HepG2 (cell line): ENCODE measurements around the gene LPCAT4. TPM values are rescaled to one million over a fixed set of nuclear protein-coding genes. Genes with fewer than 3 reads are reported as not detected.

ENCODE experiments used
- ADNP ChIP-seq: sonication (generic); formaldehyde crosslinking; IDR thresholded peaks from 2 replicates; pipeline ENCODE4 v1.4.0; 2020; ENCODE audit warnings: missing genetic modification reagents
- ARHGAP35 ChIP-seq: sonication (generic); formaldehyde crosslinking; IDR thresholded peaks from 2 replicates; pipeline ENCODE4 v1.9.0; 2022; ENCODE audit warnings: mild to moderate bottlenecking, inconsistent platforms, moderate library complexity, missing genetic modification reagents, borderline replicate concordance
- ATRX ChIP-seq: sonication (generic); formaldehyde crosslinking; IDR thresholded peaks from 2 replicates; pipeline ENCODE4 v1.4.0; 2020; ENCODE audit warnings: missing genetic modification reagents, borderline replicate concordance
- DPF2 ChIP-seq: sonication (generic); formaldehyde crosslinking; IDR thresholded peaks from 2 replicates; pipeline ENCODE4 v1.4.0; 2020; ENCODE audit warnings: mild to moderate bottlenecking, low read depth, missing genetic modification reagents, borderline replicate concordance
- ELF1 ChIP-seq: sonication (generic); formaldehyde crosslinking; IDR thresholded peaks from 2 replicates; pipeline ENCODE4 v1.4.0; 2020; ENCODE audit warnings: missing genetic modification reagents
- FOXO1 ChIP-seq: sonication (generic); formaldehyde crosslinking; IDR thresholded peaks from 2 replicates; pipeline ENCODE4 v1.4.0; 2020; ENCODE audit warnings: missing genetic modification reagents
- GABPB1 ChIP-seq: IDR thresholded peaks from 2 replicates; pipeline ENCODE4 v1.6.1; 2016; ENCODE audit warnings: mild to moderate bottlenecking, missing genetic modification reagents, moderate library complexity, missing compliant biosample characterization
- HCFC1 ChIP-seq: fragments of 150-350 bp; IDR thresholded peaks from 2 replicates; pipeline ENCODE4 v1.6.1; 2014; ENCODE audit warnings: low read depth, low read length
- HMGXB4 ChIP-seq, 2 experiments: sonication (generic) in 1 of 2; formaldehyde crosslinking in 1 of 2; IDR thresholded peaks; 2 replicates each; pipeline versions ENCODE4 v1.4.0 to v1.6.1; 2018 to 2020; ENCODE audit warnings: missing genetic modification reagents in 2 of 2, borderline replicate concordance in 1 of 2, low read depth in 1 of 2, mild to moderate bottlenecking in 1 of 2, missing biosample characterization in 1 of 2
- HNF1A ChIP-seq, 2 experiments: sonication (generic) in 1 of 2; formaldehyde crosslinking in 1 of 2; IDR thresholded peaks; 2 replicates each; pipeline versions ENCODE4 v1.4.0 to v1.6.1; 2016 to 2020; ENCODE audit warnings: borderline replicate concordance in 1 of 2, low read depth in 1 of 2, mild to moderate bottlenecking in 1 of 2, missing genetic modification reagents in 1 of 2
- KLF15 ChIP-seq: sonication (generic); formaldehyde crosslinking; IDR thresholded peaks from 2 replicates; pipeline ENCODE4 v1.8.1; 2023; ENCODE audit warnings: borderline replicate concordance, mild to moderate bottlenecking, inconsistent platforms, missing genetic modification reagents, mixed read lengths
- MYC ChIP-seq: sonication (generic); formaldehyde crosslinking; IDR thresholded peaks from 2 replicates; pipeline ENCODE4 v1.9.0; 2021; ENCODE audit warnings: missing genetic modification reagents, borderline replicate concordance
- NFKB2 ChIP-seq: sonication (generic); formaldehyde crosslinking; IDR thresholded peaks from 2 replicates; pipeline ENCODE4 v1.4.0; 2020; ENCODE audit warnings: missing genetic modification reagents, borderline replicate concordance
- NR0B2 ChIP-seq: sonication (generic); formaldehyde crosslinking; IDR thresholded peaks from 2 replicates; pipeline ENCODE4 v1.4.0; 2020; ENCODE audit warnings: mild to moderate bottlenecking, missing genetic modification reagents
- PPARG ChIP-seq: conservative IDR thresholded peaks from 2 replicates; pipeline ENCODE4 v1.6.1; 2016; ENCODE audit warnings: missing biosample characterization, missing genetic modification reagents
- RBFOX2 ChIP-seq: fragments of 200-400 bp; formaldehyde crosslinking; IDR thresholded peaks from 2 replicates; pipeline ENCODE4 v1.6.1; 2017; ENCODE audit warnings: low read depth, mild to moderate bottlenecking, low read length
- SAP130 ChIP-seq: IDR thresholded peaks from 2 replicates; pipeline ENCODE4 v1.6.1; 2016; ENCODE audit warnings: low read depth
- STAG1 ChIP-seq: sonication (generic); formaldehyde crosslinking; IDR thresholded peaks from 2 replicates; pipeline ENCODE4 v1.4.0; 2020; ENCODE audit warnings: missing genetic modification reagents
- U2AF2 ChIP-seq: fragments of 200-400 bp; formaldehyde crosslinking; IDR thresholded peaks from 2 replicates; pipeline ENCODE4 v1.6.1; 2017; ENCODE audit warnings: low read depth, mild to moderate bottlenecking, low read length
- ZFP37 ChIP-seq: sonication (generic); formaldehyde crosslinking; IDR thresholded peaks from 2 replicates; pipeline ENCODE4 v1.4.0; 2020; ENCODE audit warnings: missing genetic modification reagents, borderline replicate concordance
- ZNF160 ChIP-seq: sonication (generic); formaldehyde crosslinking; IDR thresholded peaks from 2 replicates; pipeline ENCODE4 v1.8.0; 2022; ENCODE audit warnings: mild to moderate bottlenecking, inconsistent platforms, missing genetic modification reagents
- polyA plus RNA-seq, 8 experiments: library from polyadenylated mRNA; depleted of rRNA in 3 of 8; stranded (reverse) in 7 of 8; unstranded in 1 of 8; fragments of >200 nt; fragmentation: Illumina TruSeq in 4 of 8; extraction: Trizol in 4 of 8; gene quantifications; 2 replicates each; pipeline versions ENCODE4 v1.2.1 to v1.2.3, GENCODE V29; 2011 to 2016; ENCODE audit warnings: low read depth in 4 of 8, missing spikeins in 1 of 8, mixed read lengths in 1 of 8; ENCODE audit not compliant: insufficient read depth in 1 of 8
- total RNA-seq, 5 experiments: library from RNA; depleted of rRNA; stranded (reverse); fragments of >200 nt; fragmentation: Illumina TruSeq; extraction: Trizol; gene quantifications; 2 replicates each; pipeline ENCODE4 v1.2.3, GENCODE V29; 2016; ENCODE audit warnings: low read depth in 1 of 5

The LPCAT4 gene
- total and polyA plus RNA-seq, 2 of the 13 experiments (the other 11 are each of a cell fraction or from before 2014, with no cell fraction given) = 8.1 to 57.1 TPM

DNA sequence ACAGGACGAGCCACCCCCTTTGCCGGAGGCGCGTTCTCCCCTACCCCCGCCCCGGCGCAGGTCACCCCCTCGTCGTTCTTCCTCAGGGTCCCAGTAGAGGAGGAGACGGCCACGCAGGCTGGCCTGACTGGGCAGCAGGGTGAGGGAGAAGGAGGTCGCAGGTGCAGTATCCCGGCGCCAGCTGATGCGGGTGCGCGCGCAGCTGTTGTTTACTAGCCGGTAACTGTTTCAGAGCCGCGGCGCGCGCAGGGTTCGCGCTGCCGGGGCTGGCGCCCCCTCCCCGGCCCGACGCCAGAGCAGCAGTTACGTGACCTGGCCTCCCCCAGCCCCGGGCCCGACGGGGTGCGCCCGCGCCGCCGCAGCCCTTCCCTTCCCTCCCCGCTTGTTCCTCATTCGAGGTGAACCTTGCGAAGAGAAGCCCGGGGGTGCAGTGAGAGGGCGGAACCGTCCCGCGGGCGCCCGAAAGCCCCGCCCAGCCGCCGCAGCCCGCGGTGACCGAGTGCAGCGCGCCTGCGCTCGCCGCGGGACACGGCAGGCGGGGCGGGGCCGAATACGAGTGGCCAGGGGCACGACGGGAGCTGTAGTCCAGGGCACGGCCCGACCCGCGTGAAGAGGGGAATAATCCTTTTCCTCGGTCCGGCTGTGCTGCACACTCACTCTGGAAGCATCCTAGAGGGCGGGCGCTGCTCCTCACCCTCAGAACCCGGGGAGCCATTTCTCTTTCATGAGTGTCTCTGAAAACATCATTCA is 29.3 kb downstream of the LPCAT4 start, which contains the start of gene SLC12A6 (continued):
- TF ChIP-seq HMGXB4 (CRISPR knock-in tag; IDR thresholded peaks at IDR 0.05; ENCODE audit: borderline replicate concordance in 1 of 2, low read depth in 1 of 2) (0 out of 4 replicates have a peak, but pooled peaks have one; percentile 29 to 67), NR0B2 (CRISPR knock-in tag) (no peak), ATRX (CRISPR knock-in tag) (no peak), ELF1 (CRISPR knock-in tag) (no peak), ADNP (no peak; the same call in 1 of the 2 replicates), ZNF160 (CRISPR knock-in tag) (no peak), MYC (peak; percentile 37; the same call in 1 of the 2 replicates), PPARG (CRISPR knock-in tag) (no peak), U2AF2 (no peak), NFKB2 (CRISPR knock-in tag) (0 out of 2 replicates have a peak, but pooled peaks have one; percentile 19), HNF1A (IDR thresholded peaks at IDR 0.05; ENCODE audit: low read depth) (no peak), HNF1A (CRISPR knock-in tag; IDR thresholded peaks at IDR 0.05; ENCODE audit: borderline replicate concordance) (0 out of 2 replicates have a peak, but pooled peaks have one; percentile 22), DPF2 (CRISPR knock-in tag) (no peak), KLF15 (no peak), HCFC1 (peak; percentile 80), FOXO1 (CRISPR knock-in tag) (peak; percentile 48; the same call in 1 of the 2 replicates), SAP130 (CRISPR knock-in tag) (peak; percentile 82), RBFOX2 (peak; percentile 92), GABPB1 (peak; percentile 79), ZFP37 (no peak), STAG1 (CRISPR knock-in tag) (0 out of 2 replicates have a peak, but pooled peaks have one; percentile 3), ARHGAP35 (CRISPR knock-in tag) (no peak)
